Keratinocyte (primary cell): ENCODE data around the gene ANO9. TPM values are rescaled to one million over a fixed set of nuclear protein-coding genes. Genes with fewer than 3 reads are reported as not detected.

Experiments used
- DNase-seq: peaks from one replicate; pipeline ENCODE4 v3.0.0-alpha.2; 2011; ENCODE audit warnings: low read depth, missing footprints, low spot score
- FAIRE-seq: peaks from 2 replicates; lab custom pipeline; 2011; peaks lifted over from hg19 to GRCh38; lab: Jason Lieb, UNC
- H2AFZ ChIP-seq: 2 replicates; pipeline ENCODE4 v1.6.0; 2012; ENCODE audit warnings: low read length, control low read depth, inconsistent platforms; ENCODE audit not compliant: control insufficient read depth
- H3K27ac ChIP-seq: 2 replicates; pipeline ENCODE4 v1.5.1; 2011; ENCODE audit warnings: low read length; ENCODE audit not compliant: control insufficient read depth, insufficient read depth
- H3K27me3 ChIP-seq: 3 replicates; pipeline ENCODE4 v1.6.0; 2011; ENCODE audit warnings: low read length; ENCODE audit not compliant: control insufficient read depth, insufficient read depth; ENCODE audit errors: extremely low read depth
- H3K36me3 ChIP-seq, 2 experiments: 2 replicates in 1 of 2; 3 replicates in 1 of 2; pipeline ENCODE4 v1.5.1; 2011; ENCODE audit warnings: low read length in 2 of 2, mild to moderate bottlenecking in 1 of 2; ENCODE audit not compliant: control insufficient read depth in 2 of 2, insufficient read depth in 2 of 2; ENCODE audit errors: extremely low read depth in 1 of 2
- H3K4me1 ChIP-seq: 3 replicates; pipeline ENCODE4 v1.5.1; 2011; ENCODE audit warnings: low read length; ENCODE audit not compliant: control insufficient read depth, insufficient read depth; ENCODE audit errors: extremely low read depth
- H3K4me2 ChIP-seq: 3 replicates; pipeline ENCODE4 v1.6.0; 2011; ENCODE audit warnings: low read depth, low read length; ENCODE audit not compliant: control insufficient read depth, insufficient read depth; ENCODE audit errors: extremely low read depth
- H3K4me3 ChIP-seq, 3 experiments: fragments of 200-600 bp in 1 of 3; sonication (generic) in 1 of 3; 2 replicates in 2 of 3; 3 replicates in 1 of 3; pipeline ENCODE4 v1.5.1; 2011 to 2016; ENCODE audit warnings: low read length in 3 of 3, mild to moderate bottlenecking in 3 of 3, control low read depth in 2 of 3, inconsistent platforms in 1 of 3, low read depth in 1 of 3, mixed read lengths in 1 of 3, mixed run types in 1 of 3, moderate library complexity in 1 of 3; ENCODE audit not compliant: control insufficient read depth in 2 of 3, insufficient read depth in 2 of 3; ENCODE audit errors: extremely low read depth in 1 of 3
- H3K79me2 ChIP-seq: 2 replicates; pipeline ENCODE4 v1.6.0; 2012; ENCODE audit warnings: low read length; ENCODE audit not compliant: control insufficient read depth, insufficient read depth
- H3K9ac ChIP-seq: 3 replicates; pipeline ENCODE4 v1.6.0; 2011; ENCODE audit warnings: low read length; ENCODE audit not compliant: control insufficient read depth, insufficient read depth; ENCODE audit errors: extremely low read depth
- H3K9me1 ChIP-seq: 3 replicates; pipeline ENCODE4 v1.6.0; 2011; ENCODE audit warnings: low read length; ENCODE audit not compliant: control insufficient read depth, insufficient read depth; ENCODE audit errors: extremely low read depth
- H3K9me3 ChIP-seq: 2 replicates; pipeline ENCODE4 v1.5.1; 2012; ENCODE audit warnings: low read depth, low read length; ENCODE audit not compliant: control insufficient read depth
- H4K20me1 ChIP-seq: 3 replicates; pipeline ENCODE4 v1.6.0; 2011; ENCODE audit warnings: low read length; ENCODE audit not compliant: control insufficient read depth, insufficient read depth; ENCODE audit errors: extremely low read depth
- CTCF ChIP-seq, 3 experiments: IDR thresholded peaks in 1 of 3; conservative IDR thresholded peaks in 1 of 3; optimal IDR thresholded peaks in 1 of 3; 2 replicates in 2 of 3; 3 replicates in 1 of 3; pipeline versions ENCODE3 to v1.5.1; 2011; ENCODE audit warnings: low read length in 3 of 3, mild to moderate bottlenecking in 3 of 3, moderate library complexity in 2 of 3, control low read depth in 1 of 3, inconsistent platforms in 1 of 3; ENCODE audit not compliant: insufficient read depth in 2 of 3; ENCODE audit errors: extremely low read depth in 1 of 3
- EZH2 ChIP-seq: IDR thresholded peaks from one replicate; pipeline ENCODE4 v1.6.1; 2012; ENCODE audit warnings: inconsistent platforms, mild to moderate bottlenecking, low read length, moderate library complexity
- dilution Hi-C: fragments of 300-500 bp; cut with MboI; formaldehyde crosslinking; loops from one replicate; pipeline ENCODE4 v1.7.0; 2020; ENCODE audit warnings: low sequenced_read_pairs; ENCODE audit not compliant: extremely low pct_ligation_motif_present
- polyA plus RNA-seq, 5 experiments: library from polyadenylated mRNA; depleted of rRNA in 3 of 5; stranded (reverse) in 3 of 5; stranded (forward) in 1 of 5; unstranded in 1 of 5; fragments of >200 nt; gene quantifications; 1 replicate in 1 of 5; 2 replicates in 3 of 5; 3 replicates in 1 of 5; pipeline versions ENCODE4 v1.2.1 to v1.2.3, GENCODE V29; 2011 to 2012; ENCODE audit warnings: missing spikeins in 2 of 5, low read depth in 1 of 5, low replicate concordance in 1 of 5

Gene ANO9
- polyA plus RNA-seq, 1 donor (not counting 4 experiments of a cell fraction or from before 2014, with no cell fraction given), result 16.1 TPM

GRCh38 chr11:473962-474785, 32.4 kb upstream of the ANO9 start:
- dilution Hi-C loops, result no loop called here
- no peaks in the 10 kb centered on the region for H3K4me1 ChIP-seq

GRCh38 chr11:473415-473814, 31.6 kb upstream of the ANO9 start:
- no peak overlapping the region for H3K27ac ChIP-seq
- dilution Hi-C loops, result no loop called here
- TF ChIP-seq CTCF (optimal IDR thresholded peaks at IDR 0.05 in 1 of 3, IDR thresholded peaks at IDR 0.05 in 1 of 3, conservative IDR thresholded peaks at IDR 0.05 in 1 of 3; ENCODE audit: extremely low read depth in 1 of 3, insufficient read depth in 2 of 3, low read length in 3 of 3) (no peak), EZH2 (no peak)

More at GRCh38 chr11:473962-474785, 32.4 kb upstream of the ANO9 start:
- H3K79me2 ChIP-seq, result peaks cover 42% of the 10 kb centered on the region
- H2AFZ ChIP-seq, result no peak overlapping the region
- H3K9me3 ChIP-seq, result no peaks in the 10 kb centered on the region
- TF ChIP-seq CTCF (optimal IDR thresholded peaks at IDR 0.05 in 1 of 3, IDR thresholded peaks at IDR 0.05 in 1 of 3, conservative IDR thresholded peaks at IDR 0.05 in 1 of 3; ENCODE audit: extremely low read depth in 1 of 3, insufficient read depth in 2 of 3, low read length in 3 of 3) (no peak), EZH2 (no peak)
- DNase-seq (no peak), FAIRE-seq (no peak)
- H3K27ac ChIP-seq, result no peak overlapping the region
- H3K4me3 ChIP-seq, result no peak overlapping the region
- H4K20me1 ChIP-seq, result no peaks in the 10 kb centered on the region
- H3K4me2 ChIP-seq, result no peak overlapping the region
- no peaks in the 10 kb centered on the region for H3K9me1 ChIP-seq
- no peak overlapping the region for H3K9ac ChIP-seq
- H3K36me3 ChIP-seq, result peaks cover 0 to 14% of the 10 kb centered on the region in 2 experiments
- H3K27me3 ChIP-seq, result no peaks in the 10 kb centered on the region

More at GRCh38 chr11:473415-473814, 31.6 kb upstream of the ANO9 start:
- peaks cover 42% of the 10 kb centered on the region for H3K79me2 ChIP-seq
- H2AFZ ChIP-seq, result no peak overlapping the region
- H3K9me1 ChIP-seq, result no peaks in the 10 kb centered on the region
- H3K36me3 ChIP-seq, result peaks cover 0 to 14% of the 10 kb centered on the region in 2 experiments
- no peak overlapping the region for H3K4me2 ChIP-seq
- DNase-seq, result no peak
- no peaks in the 10 kb centered on the region for H3K4me1 ChIP-seq
- no peak overlapping the region for H3K9ac ChIP-seq
- H3K9me3 ChIP-seq, result no peaks in the 10 kb centered on the region
- FAIRE-seq, result no peak
- no peak overlapping the region for H3K4me3 ChIP-seq
- no peaks in the 10 kb centered on the region for H3K27me3 ChIP-seq
- no peaks in the 10 kb centered on the region for H4K20me1 ChIP-seq
